T-helper 2 cell treated with Interferon-gamma antibody and Interleukin-4, amounts not matched to agents 100 ng/mL and 5 ng/mL, for 36 hours (primary cell): ENCODE data around the gene MUS81. TPM values are rescaled to one million over a fixed set of nuclear protein-coding genes. Genes with fewer than 3 reads are reported as not detected.

Experiments used
- intact Hi-C: fragments of 100-400 bp; cut with micrococcal nuclease; formaldehyde crosslinking; loops from one replicate; pipeline ENCODE4 v1.15.1; 2023
- total RNA-seq: library from RNA; stranded (reverse); gene quantifications from 2 replicates; pipeline ENCODE4 v1.2.3, GENCODE V29; 2022

The MUS81 gene
- total RNA-seq, 1 donor from 2014 or later: 94.0 TPM

DNA sequence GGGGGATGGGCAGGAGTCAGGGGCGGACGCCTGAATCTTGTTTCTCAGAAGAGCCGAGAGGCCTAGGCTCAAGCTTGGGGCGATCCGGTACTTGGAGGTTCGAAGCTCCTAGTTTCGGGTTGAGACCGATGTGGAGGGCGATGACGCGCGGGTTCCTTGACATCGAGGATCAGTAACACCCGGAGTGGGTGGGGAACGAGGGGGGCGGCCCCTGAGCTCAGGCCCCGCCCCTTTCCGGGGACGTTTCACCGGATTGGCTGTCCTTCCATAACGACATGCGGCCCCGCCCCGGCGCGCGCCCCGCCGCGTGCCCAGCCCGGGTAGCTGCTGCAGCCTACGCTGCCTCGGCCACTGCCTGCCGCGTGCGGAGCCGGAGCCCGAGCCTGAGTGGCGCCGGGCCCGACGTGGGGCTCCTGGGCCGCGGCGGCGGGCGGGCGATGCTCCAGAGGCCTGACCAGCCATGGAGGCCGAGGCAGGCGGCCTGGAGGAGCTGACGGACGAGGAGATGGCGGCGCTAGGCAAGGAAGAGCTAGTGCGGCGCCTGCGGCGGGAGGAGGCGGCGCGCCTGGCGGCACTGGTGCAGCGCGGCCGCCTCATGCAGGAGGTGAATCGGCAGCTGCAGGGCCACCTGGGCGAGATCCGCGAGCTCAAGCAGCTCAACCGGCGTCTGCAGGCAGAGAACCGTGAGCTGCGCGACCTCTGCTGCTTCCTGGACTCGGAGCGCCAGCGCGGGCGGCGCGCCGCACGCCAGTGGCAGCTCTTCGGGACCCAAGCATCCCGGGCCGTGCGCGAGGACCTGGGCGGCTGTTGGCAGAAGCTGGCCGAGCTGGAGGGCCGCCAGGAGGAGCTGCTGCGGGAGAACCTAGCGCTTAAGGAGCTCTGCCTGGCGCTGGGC is 30.3 kb downstream of the MUS81 start, which contains the start of gene CCDC85B:
Gene CCDC85B (plus strand): TSS at position 350 of the 895 bp plus-strand sequence. CDS start 111 bp downstream, at position 461.
- intact Hi-C loops: loop anchor here (1.0 to 10.0 kb wide), 3 partner anchors 10 to 106 kb away; partner anchors contain the start of genes AP5B1, FOSL1, OVOL1 and SART1

DNA sequence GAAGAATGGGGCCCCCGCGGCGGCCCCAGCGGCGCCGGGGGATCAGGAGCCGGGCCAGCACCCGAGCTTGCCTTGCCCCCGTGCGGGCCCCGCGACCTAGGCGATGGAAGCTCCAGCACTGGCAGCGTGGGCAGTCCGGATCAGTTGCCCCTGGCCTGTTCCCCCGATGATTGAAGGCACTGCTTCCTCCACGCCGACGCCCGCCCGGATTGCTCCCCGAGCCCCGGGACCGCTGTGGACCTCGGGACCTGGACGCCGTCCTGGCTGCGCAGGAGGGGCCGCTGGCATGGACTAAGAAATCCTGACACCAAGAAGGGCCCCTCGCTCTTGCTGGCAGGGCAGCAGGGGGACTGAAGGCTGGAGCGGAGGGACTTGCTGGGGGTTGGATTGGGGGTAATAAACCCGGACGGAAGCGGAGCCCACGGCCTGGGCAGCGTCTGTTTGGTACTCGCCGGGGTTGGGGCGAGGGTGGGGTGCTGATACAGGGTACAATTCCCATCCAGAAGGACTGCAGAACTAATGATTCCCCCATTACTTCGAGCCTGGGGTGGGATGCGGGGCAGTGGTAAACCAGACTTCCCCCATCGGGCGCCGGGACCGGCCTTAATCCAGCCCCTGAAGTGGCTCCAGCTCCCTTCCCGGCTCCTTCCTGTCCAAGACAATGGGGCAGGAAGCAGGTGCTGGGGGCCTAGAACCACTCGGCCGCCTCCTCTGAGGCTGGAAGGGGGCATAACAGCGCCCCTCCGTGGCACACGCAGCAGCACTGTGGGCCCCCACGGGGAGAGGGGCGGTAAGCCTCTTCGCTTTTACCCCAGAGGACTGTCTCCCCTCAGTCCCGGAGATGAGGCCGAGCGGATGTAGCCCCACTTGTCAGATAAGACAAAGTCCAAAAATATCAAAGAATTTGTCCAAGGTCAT is 31.2 kb downstream of the MUS81 start:
- intact Hi-C loops: loop anchor here (10.0 kb wide), 1 partner anchor 107 kb away; the partner anchor contains the start of genes AP5B1 and OVOL1

DNA sequence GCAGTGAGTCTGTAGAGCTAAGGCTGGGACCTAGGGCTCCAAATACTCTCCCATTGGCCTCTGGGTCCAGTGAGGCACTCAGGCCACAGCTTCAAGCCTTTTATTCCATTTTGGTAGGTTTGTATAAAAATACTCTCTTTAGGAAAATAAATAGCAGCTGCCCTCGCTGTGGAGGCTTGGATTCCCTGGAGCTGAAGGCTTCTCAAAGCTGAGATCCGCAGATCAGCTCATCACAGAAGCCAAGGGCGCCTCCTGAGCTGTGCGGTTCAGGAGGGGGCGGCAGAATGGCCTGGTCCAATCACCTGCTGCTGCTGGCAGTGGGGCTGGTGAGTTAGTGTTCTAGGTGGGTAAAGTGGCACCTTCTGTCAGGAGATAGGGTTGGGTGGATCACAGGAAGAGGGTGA is 31.9 kb downstream of the MUS81 start:
- intact Hi-C loops: loop anchor here (10.0 kb wide), 1 partner anchor 107 kb away; the partner anchor contains the start of genes AP5B1 and OVOL1

DNA sequence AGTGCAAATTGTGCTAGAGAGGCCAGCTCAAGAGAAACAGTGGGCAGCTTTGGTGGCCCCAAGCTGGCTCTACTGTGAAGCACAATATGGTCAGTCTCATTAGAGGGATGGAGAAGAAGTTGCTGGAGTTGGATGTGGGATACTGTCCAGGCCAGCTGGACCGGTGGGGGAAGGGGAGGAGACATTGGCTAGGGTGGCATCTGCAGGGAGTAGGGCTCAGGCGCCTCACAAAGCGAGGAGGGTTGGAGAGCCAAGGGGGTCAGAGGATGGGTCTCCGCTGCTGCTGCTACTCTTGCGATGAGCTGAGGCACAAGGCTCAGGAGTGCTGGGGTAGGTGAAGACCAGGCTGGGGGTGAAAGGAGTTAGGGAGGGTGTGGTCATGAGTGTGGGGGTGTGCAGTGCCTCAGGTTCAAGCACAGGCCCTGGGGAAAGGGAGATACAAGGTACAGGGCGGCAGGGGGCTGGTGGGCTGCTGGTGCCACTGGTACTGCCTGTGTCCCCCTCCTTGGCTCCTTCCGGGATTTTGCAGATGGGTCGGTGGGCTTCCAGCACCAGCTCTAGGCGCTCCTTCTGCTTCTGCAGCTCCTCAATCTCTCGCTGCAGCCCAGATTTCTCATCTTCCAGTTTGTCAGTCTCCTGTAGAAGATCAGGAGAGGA is 32.6 kb downstream of the MUS81 start:
- intact Hi-C loops: loop anchor here (10.0 kb wide), 1 partner anchor 108 kb away; the partner anchor contains the start of genes AP5B1 and OVOL1

DNA sequence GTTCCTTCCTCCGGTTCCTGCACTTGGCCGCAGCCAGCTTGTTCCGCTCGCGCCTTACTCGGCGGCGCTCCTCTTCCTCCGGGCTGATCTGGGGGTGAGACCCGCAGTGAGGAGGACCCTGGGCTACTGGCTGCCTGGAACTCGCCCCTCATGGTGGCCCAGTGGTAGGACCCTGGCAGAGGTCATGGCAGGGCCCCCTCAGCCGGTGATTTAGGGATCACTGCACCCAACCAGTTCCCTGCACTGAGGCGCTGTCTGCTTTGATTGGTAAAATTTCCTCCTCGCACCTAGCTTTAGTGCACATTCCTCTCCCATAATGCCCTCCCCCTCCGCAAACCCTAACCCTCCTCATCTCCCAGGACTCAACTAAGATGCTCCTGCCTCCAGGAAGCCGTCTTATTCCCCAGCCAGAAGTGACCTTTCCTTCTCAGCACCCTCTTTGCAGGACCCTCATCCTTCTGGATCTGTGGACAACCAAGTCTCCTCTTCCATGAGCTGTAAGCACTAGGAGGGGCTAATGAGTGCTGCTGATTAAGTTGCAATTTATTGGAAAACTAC is 33.9 kb downstream of the MUS81 start:
- intact Hi-C loops: loop anchor here (10.0 kb wide), 1 partner anchor 109 kb away; the partner anchor contains the start of genes AP5B1 and OVOL1

DNA sequence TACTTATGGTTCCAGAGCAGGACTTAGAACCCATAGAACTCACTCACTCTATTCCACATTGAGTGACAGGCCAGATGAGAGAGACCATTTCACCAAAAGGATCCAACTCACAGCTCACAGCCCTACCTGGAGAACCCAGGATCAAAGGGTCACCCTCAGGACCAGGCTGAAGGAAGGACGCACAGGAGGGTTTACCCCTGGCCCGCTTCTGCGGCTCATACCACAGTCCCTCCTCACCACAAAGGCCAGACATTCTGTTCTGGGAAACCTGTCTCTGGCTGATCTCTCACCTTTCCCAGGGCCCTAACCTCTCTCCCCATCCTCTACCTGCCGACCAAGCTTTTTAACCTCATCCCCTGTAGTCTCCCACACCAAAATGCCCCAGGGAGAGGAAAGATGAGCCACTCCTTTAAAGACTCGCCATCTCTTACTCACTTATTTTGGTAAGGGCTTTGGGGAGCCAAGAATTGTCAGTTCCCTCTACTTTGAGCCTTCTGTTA is 35.3 kb downstream of the MUS81 start:
- intact Hi-C loops: loop anchor here (10.0 kb wide), 1 partner anchor 111 kb away; the partner anchor contains the start of genes AP5B1 and OVOL1

DNA sequence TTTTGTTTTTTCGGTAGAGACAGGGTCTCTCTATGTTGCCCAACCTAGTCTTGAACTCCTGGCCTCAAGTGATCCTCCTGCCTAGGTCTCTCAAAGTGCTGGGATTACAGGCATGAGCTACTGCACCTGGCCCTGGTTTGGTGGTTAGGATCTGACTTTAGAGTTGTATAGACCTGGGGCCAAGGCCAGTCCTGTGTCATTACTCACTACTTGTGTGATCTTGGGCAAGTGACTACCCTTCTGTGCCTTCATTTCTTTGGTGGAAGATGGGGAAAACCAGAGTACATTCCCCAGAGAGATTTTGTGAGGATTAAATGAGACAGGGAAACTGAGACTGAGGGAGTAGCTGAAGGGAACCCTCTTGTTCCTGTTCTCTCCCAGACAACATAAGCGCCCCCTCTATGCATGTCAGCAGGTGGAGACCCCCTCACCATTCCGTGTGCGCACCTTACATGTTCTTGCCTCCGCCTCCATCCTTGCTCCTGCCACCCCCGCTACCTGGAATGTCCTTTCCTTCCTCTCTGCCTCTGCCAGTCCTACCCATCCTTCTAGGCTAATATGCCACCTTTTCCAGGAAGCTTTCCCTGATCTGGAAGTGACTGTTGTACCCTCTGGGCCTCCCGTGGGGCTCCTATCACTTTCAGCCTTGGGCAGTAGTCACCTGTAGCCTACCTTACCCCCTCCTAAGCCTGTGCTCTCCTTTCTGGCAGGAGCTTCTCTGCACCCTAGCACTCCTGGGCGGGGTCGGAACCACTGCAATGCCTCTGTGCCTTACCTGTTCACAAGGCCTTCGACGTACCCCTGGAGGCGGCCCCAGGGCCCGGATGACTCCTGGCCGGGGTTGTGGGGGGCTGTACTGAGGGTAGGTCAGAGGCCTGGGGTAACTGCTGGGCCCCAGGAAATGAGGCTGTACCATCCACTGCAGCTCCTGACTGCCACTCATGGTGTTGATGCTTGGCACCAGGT is 36.1 kb downstream of the MUS81 start:
- intact Hi-C loops: loop anchor here (10.0 kb wide), 1 partner anchor 112 kb away; the partner anchor contains the start of genes AP5B1 and OVOL1

DNA sequence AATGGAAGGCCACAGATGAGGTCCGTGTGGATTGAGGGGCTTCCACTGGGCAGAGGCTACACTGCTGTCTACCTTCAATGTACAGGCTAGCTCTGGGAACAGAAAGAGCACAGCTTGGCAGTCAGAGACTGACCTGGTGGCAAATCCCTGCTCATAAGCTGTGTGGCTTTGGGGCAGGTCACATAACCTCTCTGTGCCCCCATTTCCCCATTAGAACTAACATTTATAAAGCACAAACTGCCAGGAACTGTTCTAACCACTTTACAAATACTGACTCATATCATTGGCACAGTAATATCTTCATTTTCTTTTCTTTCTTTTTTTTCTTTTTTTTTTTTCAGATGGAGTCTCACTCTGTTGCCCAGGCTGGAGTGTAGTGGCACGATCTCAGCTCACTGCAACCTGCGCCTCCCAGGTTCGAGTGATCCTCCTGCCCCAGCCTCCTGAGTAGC is 36.8 kb downstream of the MUS81 start:
- intact Hi-C loops: loop anchor here (10.0 kb wide), 1 partner anchor 112 kb away; the partner anchor contains the start of genes AP5B1 and OVOL1

DNA sequence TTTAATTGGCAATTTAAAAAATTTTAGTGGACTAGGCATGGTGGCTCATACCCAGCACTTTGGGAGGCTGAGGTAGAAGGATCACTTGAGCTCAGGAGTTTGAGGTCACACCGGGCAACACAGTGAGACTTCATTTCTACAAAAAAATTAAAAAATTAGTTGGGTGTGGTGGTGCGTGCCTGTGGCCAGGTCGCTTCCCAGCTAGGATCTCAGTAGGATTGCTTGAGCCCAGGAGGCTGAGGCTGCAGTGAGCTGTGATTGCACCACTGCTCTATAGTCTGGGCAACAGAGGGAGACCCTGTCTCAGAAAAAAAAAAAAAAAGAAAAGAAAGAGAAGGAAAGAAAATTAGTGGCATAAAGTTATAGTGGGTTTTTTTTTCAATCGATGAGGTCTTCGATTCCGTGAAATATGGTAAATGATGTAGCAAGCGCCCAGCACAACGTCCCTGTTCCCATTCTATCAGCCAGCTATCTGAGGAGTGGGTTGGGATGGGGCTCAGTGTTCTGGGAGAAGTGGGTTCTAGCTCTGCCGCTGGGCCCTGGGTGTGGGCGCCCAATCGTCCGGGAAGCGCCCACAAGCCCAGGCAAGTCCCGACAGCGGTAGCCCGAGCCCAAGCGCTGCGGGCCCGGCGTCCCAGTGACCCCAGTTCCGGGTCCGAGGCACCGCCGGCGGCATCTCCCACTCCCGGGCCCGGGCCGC is 38.6 kb downstream of the MUS81 start:
- intact Hi-C loops: loop anchor here (10.0 kb wide), 1 partner anchor 114 kb away; the partner anchor contains the start of genes AP5B1 and OVOL1

DNA sequence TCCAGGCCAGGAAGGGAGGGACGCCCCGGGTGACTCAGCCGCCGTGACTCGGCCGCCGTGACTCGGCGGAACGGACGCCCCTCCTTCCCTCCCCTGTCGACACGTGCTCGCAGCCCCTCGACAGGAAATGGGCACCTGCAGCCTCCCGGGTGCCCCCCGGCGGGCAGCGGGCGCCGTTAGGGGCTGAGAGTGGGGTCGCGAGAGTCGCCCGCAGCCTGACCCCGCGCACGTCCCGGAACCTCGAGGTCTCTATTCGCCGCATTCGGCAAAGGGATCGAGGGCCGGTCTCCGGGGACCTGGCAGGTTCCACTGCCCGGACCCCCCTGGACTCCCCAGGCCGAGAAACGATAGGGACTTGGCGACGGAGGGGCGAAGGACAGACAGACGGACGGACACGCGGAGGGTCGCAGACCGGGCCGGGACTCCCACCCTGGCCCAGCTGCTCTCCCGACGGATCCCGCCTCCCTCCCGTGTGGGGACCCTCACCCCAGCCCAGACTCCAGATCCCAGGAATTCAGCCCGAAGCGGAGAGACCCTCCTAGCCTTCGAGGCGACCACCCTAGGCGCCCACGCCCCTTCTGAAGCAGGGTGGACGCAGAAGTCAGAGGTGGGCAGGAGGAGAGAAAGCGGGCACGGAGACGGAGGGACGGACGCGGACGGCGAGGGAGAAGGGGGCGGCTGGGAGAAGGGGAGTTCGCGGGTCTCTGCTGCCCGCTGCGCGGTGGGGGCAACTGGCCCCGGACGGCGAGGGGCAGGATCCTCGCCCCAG is 39.3 kb downstream of the MUS81 start:
- intact Hi-C loops: loop anchor here (1.0 to 10.0 kb wide), 3 partner anchors 9 to 115 kb away; partner anchors contain the start of genes AP5B1, C11orf68, CCDC85B and DRAP1

DNA sequence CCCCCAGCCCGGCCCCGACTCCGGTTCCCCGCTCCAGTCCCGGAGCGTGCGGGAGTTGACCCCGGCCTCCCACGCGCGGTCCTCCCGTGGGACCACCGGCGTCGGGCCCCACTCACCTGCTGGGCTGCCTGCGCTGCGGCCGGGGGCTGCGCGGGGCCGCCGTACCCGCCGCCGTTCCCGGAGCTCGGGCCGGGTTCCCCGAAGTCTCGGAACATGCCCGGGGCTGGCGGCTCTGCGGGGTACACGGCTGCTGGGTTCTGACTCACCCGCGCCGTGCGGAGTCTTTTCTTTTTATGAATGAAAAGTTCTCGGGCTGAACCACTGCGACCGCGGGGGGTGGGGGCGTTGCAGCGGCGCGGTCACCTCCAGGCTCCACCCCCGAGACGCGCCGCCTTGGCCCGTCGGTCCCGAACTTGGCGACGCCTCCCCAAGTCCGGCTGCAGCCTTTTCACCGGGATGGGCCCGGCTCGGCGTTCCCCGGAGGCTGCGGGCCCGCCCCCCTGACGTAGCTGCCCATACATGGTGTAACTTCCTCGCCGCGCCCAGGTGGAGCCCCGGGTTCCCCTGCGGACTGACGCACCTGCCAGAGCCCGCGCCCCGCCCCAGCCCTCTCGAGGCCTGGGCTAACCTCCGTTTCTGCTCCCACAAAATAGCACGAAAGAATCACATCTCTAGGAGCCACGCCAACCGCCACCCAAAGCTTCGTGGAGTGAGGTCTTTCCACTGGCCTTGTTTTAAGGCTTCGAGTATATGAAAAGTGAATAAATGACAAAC is 40.1 kb downstream of the MUS81 start, which contains the start of gene FOSL1:
Gene FOSL1 (minus strand): TSS at position 264 of the 774 bp plus-strand sequence. CDS start 49 bp downstream, at position 215.
- intact Hi-C loops: loop anchor here (1.0 kb wide), 2 partner anchors 10 to 19 kb away; partner anchors contain the start of genes C11orf68, CCDC85B and DRAP1

DNA sequence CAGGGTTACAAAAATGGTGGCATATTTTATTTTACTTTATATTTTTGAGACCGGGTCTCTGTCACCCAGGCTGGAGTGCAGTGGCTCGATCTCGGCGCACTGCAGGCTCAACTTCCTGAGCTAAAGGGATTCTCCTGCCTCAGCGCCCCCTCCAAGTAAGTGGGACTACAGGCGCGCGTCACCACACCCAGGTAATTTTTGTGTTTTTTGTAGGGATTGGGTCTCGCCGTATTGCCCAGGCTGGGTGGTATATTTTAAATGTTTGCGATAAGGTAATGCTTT is 40.6 kb downstream of the MUS81 start:
- intact Hi-C loops: loop anchor here (1.0 kb wide), 2 partner anchors 11 to 18 kb away; partner anchors contain the start of genes C11orf68, CCDC85B and DRAP1

DNA sequence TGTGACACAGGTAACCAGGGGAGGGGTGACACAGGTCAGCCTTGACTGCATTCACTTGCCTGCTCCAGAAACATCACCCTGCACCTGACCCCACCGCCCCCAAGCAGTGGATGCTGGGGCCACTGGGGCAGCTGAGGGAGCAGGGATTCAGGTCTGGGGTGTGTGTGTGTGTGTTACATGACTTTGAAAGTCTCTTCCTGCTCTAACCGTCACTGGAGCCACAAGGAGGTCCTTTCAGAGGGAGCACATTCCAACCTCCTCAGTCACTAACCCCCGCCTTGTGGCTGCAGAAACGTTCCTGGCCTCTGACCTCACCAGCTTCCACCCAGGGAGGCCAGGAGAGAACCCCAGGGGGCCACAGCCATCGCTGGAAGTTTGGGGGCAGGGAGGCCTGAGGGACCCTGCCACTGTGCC is 42.8 kb downstream of the MUS81 start:
- intact Hi-C loops: no loop called here

DNA sequence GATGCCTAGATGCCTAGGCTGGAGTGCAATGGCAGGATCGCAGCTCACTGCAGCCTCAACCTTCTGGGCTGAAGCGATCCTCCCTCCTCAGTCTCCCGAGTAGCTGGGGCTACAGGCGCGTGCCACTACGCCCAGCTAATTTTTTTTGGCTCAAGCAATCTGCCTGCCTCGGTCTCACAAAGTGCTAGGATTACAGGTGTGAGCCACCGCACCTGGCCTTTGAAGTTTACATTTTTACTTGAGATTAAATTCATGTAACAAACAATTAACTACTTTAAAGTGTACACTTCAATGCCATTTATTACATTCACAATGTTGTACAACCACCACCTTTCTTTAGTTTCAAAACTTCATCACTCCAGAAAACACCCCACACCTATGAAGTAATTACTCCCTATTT is 43.5 kb downstream of the MUS81 start:
- intact Hi-C loops: no loop called here

DNA sequence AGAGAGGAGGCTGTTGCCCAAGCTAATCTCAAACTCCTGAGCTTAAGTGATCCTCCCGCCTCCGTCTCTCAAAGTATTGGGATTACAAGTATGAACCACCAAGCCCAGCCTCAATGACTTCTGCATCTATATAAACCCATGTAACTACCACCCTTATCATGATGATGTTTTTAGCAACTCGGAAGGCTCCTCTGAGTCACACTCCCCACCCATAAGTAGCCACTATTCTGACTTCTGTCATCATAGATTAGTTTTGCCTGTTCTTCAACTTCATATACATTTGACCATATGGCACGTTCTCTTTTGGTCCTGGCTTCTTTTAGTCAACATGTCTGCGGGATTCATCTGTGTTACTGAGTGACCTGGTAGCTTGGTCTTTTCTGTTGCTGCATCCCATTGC is 46.4 kb downstream of the MUS81 start:
- intact Hi-C loops: no loop called here

DNA sequence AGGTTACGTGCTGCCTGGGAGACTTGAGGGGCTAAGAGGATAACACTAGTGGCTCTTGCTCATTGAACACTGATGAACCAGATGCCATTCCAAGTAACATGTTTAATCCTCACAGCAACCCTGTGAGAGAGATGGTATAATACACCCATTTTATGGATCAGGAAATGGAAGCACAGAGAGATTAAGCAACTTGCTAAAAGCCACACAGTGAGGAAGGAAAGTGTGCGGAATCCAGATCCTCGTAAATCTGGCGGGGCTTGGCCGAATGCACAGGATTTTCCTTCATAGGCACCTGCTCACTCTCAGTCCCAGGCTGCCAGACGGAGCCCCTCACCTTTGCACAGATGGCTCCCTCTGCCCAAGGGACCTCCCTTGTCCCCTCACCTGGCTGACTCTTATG is 47.6 kb downstream of the MUS81 start:
- intact Hi-C loops: no loop called here
